ENCODE data around the gene CD74. TPM values are rescaled to one million over a fixed set of nuclear protein-coding genes. Genes with fewer than 3 reads are reported as not detected.

Gene CD74
- total and polyA plus RNA-seq, 2 of the 13 experiments (the other 11 are each of a cell fraction or from before 2014, with no cell fraction given) = 34.1 to 84.4 TPM

DNA sequence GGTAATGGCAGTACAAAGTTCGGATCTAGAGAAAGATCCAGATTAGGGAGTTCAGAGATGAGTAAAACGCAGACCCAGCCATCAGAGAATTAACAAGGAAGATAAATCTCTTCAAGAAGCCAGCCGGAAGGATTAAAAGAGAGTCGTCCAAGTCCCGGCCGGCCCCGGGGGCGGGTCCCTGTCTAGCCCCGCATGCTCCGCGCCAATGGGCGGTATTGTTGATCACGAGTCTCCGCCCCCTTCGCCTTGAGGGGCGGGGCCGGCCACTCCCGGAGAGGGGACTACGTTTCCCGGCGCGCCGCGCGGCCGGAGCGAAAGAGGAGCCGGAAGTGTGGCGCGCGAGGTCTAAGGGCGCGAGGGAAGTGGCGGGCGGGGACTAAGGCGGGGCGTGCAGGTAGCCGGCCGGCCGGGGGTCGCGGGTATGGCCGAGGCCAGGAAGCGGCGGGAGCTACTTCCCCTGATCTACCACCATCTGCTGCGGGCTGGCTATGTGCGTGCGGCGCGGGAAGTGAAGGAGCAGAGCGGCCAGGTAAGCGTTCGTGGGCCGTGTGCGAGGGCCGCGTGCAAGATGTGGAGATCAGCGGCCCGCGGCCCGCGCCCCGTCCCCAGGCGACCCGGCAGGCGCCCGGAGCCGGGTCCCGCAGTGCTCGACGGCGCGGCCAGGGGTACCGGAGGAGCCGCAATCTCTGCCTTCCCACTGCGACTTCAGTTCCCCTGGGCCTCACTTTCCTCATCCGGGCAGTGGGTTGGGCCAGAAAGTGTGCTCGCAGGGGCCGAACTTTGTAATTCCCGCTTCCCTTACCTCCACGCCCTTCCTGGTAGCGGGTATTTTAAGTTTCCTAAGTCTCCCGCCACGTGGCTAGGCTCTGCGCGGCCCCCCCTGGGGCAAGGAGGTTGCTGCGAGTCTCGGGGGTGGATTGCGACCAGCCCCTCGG lies 55.1 kb downstream of the CD74 start, which contains the start of gene TCOF1 (continued):
- TF ChIP-seq GFI1 (CRISPR knock-in tag; IDR thresholded peaks at IDR 0.05; ENCODE audit: borderline replicate concordance) (peak; percentile 71; the same call in 1 of the 2 replicates), AKNA (CRISPR knock-in tag; IDR thresholded peaks at IDR 0.05; ENCODE audit: borderline replicate concordance) (no peak), ZNF24 (IDR thresholded peaks at IDR 0.05) (no peak), ZNF10 (CRISPR knock-in tag; IDR thresholded peaks at IDR 0.05; ENCODE audit: borderline replicate concordance, low read depth) (no peak), ZEB1 (IDR thresholded peaks at IDR 0.05; ENCODE audit: insufficient replicate concordance, low read depth) (peak; percentile 50), ZBTB1 (CRISPR knock-in tag; IDR thresholded peaks at IDR 0.05; ENCODE audit: borderline replicate concordance) (no peak), ETV6 (CRISPR knock-in tag; conservative IDR thresholded peaks at IDR 0.05) (no peak), ZNF678 (CRISPR knock-in tag; IDR thresholded peaks at IDR 0.05) (no peak), RELA (CRISPR knock-in tag; IDR thresholded peaks at IDR 0.05) (no peak), NR1H2 (CRISPR knock-in tag; IDR thresholded peaks at IDR 0.05; ENCODE audit: borderline replicate concordance, low read depth) (no peak), GPN1 (CRISPR knock-in tag; IDR thresholded peaks at IDR 0.05; ENCODE audit: borderline replicate concordance) (no peak), NR2F6 (IDR thresholded peaks at IDR 0.05) (no peak), NR2F6 (CRISPR knock-in tag; IDR thresholded peaks at IDR 0.05) (0 out of 2 replicates have a peak, but pooled peaks have one; percentile 21), ZNF776 (CRISPR knock-in tag; IDR thresholded peaks at IDR 0.05) (peak; percentile 57), NR2C2 (CRISPR knock-in tag; IDR thresholded peaks at IDR 0.05; ENCODE audit: borderline replicate concordance) (peak; percentile 97)
- TF ChIP-seq, protein P1, sequence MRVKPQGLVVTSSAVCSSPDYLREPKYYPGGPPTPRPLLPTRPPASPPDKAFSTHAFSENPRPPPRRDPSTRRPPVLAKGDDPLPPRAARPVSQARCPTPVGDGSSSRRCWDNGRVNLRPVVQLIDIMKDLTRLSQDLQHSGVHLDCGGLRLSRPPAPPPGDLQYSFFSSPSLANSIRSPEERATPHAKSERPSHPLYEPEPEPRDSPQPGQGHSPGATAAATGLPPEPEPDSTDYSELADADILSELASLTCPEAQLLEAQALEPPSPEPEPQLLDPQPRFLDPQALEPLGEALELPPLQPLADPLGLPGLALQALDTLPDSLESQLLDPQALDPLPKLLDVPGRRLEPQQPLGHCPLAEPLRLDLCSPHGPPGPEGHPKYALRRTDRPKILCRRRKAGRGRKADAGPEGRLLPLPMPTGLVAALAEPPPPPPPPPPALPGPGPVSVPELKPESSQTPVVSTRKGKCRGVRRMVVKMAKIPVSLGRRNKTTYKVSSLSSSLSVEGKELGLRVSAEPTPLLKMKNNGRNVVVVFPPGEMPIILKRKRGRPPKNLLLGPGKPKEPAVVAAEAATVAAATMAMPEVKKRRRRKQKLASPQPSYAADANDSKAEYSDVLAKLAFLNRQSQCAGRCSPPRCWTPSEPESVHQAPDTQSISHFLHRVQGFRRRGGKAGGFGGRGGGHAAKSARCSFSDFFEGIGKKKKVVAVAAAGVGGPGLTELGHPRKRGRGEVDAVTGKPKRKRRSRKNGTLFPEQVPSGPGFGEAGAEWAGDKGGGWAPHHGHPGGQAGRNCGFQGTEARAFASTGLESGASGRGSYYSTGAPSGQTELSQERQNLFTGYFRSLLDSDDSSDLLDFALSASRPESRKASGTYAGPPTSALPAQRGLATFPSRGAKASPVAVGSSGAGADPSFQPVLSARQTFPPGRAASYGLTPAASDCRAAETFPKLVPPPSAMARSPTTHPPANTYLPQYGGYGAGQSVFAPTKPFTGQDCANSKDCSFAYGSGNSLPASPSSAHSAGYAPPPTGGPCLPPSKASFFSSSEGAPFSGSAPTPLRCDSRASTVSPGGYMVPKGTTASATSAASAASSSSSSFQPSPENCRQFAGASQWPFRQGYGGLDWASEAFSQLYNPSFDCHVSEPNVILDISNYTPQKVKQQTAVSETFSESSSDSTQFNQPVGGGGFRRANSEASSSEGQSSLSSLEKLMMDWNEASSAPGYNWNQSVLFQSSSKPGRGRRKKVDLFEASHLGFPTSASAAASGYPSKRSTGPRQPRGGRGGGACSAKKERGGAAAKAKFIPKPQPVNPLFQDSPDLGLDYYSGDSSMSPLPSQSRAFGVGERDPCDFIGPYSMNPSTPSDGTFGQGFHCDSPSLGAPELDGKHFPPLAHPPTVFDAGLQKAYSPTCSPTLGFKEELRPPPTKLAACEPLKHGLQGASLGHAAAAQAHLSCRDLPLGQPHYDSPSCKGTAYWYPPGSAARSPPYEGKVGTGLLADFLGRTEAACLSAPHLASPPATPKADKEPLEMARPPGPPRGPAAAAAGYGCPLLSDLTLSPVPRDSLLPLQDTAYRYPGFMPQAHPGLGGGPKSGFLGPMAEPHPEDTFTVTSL (CRISPR knock-in tag; IDR thresholded peaks at IDR 0.05; ENCODE audit: borderline replicate concordance) = no peak
- TF ChIP-seq, protein P2, sequence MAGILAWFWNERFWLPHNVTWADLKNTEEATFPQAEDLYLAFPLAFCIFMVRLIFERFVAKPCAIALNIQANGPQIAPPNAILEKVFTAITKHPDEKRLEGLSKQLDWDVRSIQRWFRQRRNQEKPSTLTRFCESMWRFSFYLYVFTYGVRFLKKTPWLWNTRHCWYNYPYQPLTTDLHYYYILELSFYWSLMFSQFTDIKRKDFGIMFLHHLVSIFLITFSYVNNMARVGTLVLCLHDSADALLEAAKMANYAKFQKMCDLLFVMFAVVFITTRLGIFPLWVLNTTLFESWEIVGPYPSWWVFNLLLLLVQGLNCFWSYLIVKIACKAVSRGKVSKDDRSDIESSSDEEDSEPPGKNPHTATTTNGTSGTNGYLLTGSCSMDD (CRISPR knock-in tag; IDR thresholded peaks at IDR 0.05) = no peak

All from HepG2 (cell line).